ENCODE measurements around the gene KBTBD12.

The KBTBD12 gene

GRCh38 chr3:128009952-128010846, 95.2 kb downstream of the KBTBD12 start:
- DNase-seq (ENCODE audit: low read depth): peak; percentile 92
- 0 out of 2 replicates have a peak, but pooled peaks have one; percentile 5 for TF ChIP-seq CTCF (conservative IDR thresholded peaks at IDR 0.05; ENCODE audit: low read length)
- peak overlapping the region; percentile 4 for H3K4me3 ChIP-seq (ENCODE audit: low read length)

- DNase-seq (ENCODE audit: low read depth): peak; percentile 21
- TF ChIP-seq CTCF (conservative IDR thresholded peaks at IDR 0.05; ENCODE audit: low read length): peak; percentile 40
- H3K4me3 ChIP-seq (ENCODE audit: low read length): 0 out of 2 replicates have a peak overlapping the region, but pooled peaks have one; percentile 12
These were observed 96.1 kb downstream of the KBTBD12 start for GRCh38 chr3:128011140-128011539.

- TF ChIP-seq CTCF (conservative IDR thresholded peaks at IDR 0.05; ENCODE audit: low read length): no peak
- no peak for DNase-seq (ENCODE audit: low read depth)
- no peak overlapping the region for H3K4me3 ChIP-seq (ENCODE audit: low read length)
These were observed 97.0 kb downstream of the KBTBD12 start for GRCh38 chr3:128012050-128012449.

GRCh38 chr3:128014548-128014947, 99.5 kb downstream of the KBTBD12 start:
- no peak for DNase-seq (ENCODE audit: low read depth)
- no peak overlapping the region for H3K4me3 ChIP-seq (ENCODE audit: low read length)
- no peak for TF ChIP-seq CTCF (conservative IDR thresholded peaks at IDR 0.05; ENCODE audit: low read length)

GRCh38 chr3:128016502-128016901, 101.5 kb downstream of the KBTBD12 start:
- DNase-seq (ENCODE audit: low read depth): no peak
- TF ChIP-seq CTCF (conservative IDR thresholded peaks at IDR 0.05; ENCODE audit: low read length): no peak
- no peak overlapping the region for H3K4me3 ChIP-seq (ENCODE audit: low read length)

GRCh38 chr3:128021768-128022372, 106.8 kb downstream of the KBTBD12 start:
- no peak for TF ChIP-seq CTCF (conservative IDR thresholded peaks at IDR 0.05; ENCODE audit: low read length)
- DNase-seq (ENCODE audit: low read depth): no peak
- no peak overlapping the region for H3K4me3 ChIP-seq (ENCODE audit: low read length)

- no peak for TF ChIP-seq CTCF (conservative IDR thresholded peaks at IDR 0.05; ENCODE audit: low read length)
- DNase-seq (ENCODE audit: low read depth): peak; percentile 8
- H3K4me3 ChIP-seq (ENCODE audit: low read length): no peak overlapping the region
These were observed 118.1 kb downstream of the KBTBD12 start for GRCh38 chr3:128033102-128033501.
